CD4-positive, alpha-beta T cell (primary cell): ENCODE results near the gene EPHX1. TPM values are rescaled to one million over a fixed set of nuclear protein-coding genes. Genes with fewer than 3 reads are reported as not detected.

Source experiments
- ATAC-seq: fragments of 200-7000 bp; cut with Tn5 transposase; one replicate; pipeline ENCODE4 v1.10.0; 2022; ENCODE audit warnings: mild to moderate bottlenecking; ENCODE audit not compliant: poor library complexity
- CTCF ChIA-PET: fragments of 350-600 bp; sonication (Branson Sonifier 250); formaldehyde crosslinking; loops from one replicate; lab custom pipeline; 2021; ENCODE audit warnings: antibody characterized with exemption, inconsistent platforms; lab: Charles Lee
- POLR2A ChIA-PET: fragments of 350-600 bp; sonication (Branson Sonifier 250); formaldehyde crosslinking; loops from one replicate; lab custom pipeline; 2021; ENCODE audit warnings: antibody characterized with exemption, inconsistent platforms; lab: Charles Lee
- DNase-seq, 14 experiments: peaks; one replicate each; pipeline ENCODE4 v3.0.0-alpha.2; 2013 to 2020; ENCODE audit warnings: mixed read lengths in 2 of 14
- H3K27ac ChIP-seq, 2 donors: one replicate each; pipeline versions ENCODE4 v1.5.1 to v1.7.0; 2013; ENCODE audit warnings: low read length in 2 of 2, low read depth in 1 of 2, mild to moderate bottlenecking in 1 of 2
- H3K27me3 ChIP-seq, 2 experiments: 1 replicate in 1 of 2; 2 replicates in 1 of 2; pipeline versions ENCODE4 v1.6.1 to v1.7.0; 2013; ENCODE audit warnings: low read length in 2 of 2, control low read depth in 1 of 2, mild to moderate bottlenecking in 1 of 2, moderate library complexity in 1 of 2; ENCODE audit not compliant: insufficient read depth in 2 of 2, control insufficient read depth in 1 of 2
- H3K36me3 ChIP-seq: one replicate; pipeline ENCODE4 v1.6.1; 2013; ENCODE audit warnings: low read length, control low read depth; ENCODE audit not compliant: insufficient read depth
- H3K4me1 ChIP-seq: one replicate; pipeline ENCODE4 v1.6.1; 2013; ENCODE audit warnings: low read length, control low read depth; ENCODE audit not compliant: insufficient read depth
- H3K4me3 ChIP-seq: one replicate; pipeline ENCODE4 v1.5.1; 2013; ENCODE audit warnings: mild to moderate bottlenecking, low read length, moderate library complexity
- H3K9me3 ChIP-seq, 2 experiments: 1 replicate in 1 of 2; 2 replicates in 1 of 2; pipeline versions ENCODE4 v1.6.1 to v1.7.0; 2013; ENCODE audit warnings: low read length in 2 of 2, mild to moderate bottlenecking in 2 of 2, control low read depth in 1 of 2, moderate library complexity in 1 of 2; ENCODE audit not compliant: control insufficient read depth in 1 of 2, insufficient read depth in 1 of 2
- H3K27ac Mint-ChIP-seq: one replicate; pipeline ENCODE4 v1.8.0; 2020; ENCODE audit warnings: mixed read lengths
- H3K27me3 Mint-ChIP-seq: one replicate; pipeline ENCODE4 v1.8.0; 2021; ENCODE audit warnings: mixed read lengths
- H3K36me3 Mint-ChIP-seq: one replicate; pipeline ENCODE4 v1.8.0; 2021; ENCODE audit warnings: low read depth, mixed read lengths
- H3K4me1 Mint-ChIP-seq: one replicate; pipeline ENCODE4 v1.8.0; 2021; ENCODE audit warnings: low read depth, mixed read lengths
- H3K4me3 Mint-ChIP-seq: one replicate; pipeline ENCODE4 v1.8.0; 2020; ENCODE audit warnings: mild to moderate bottlenecking, mixed read lengths
- H3K9me3 Mint-ChIP-seq: one replicate; pipeline ENCODE4 v1.8.0; 2020; ENCODE audit warnings: mixed read lengths
- CTCF ChIP-seq: fragments of 200-600 bp; IDR thresholded peaks from one replicate; pipeline ENCODE4 v1.8.0; 2022; ENCODE audit warnings: antibody characterized with exemption, mild to moderate bottlenecking
- intact Hi-C, 2 experiments: fragments of 100-400 bp; cut with DNase I in 1 of 2; cut with micrococcal nuclease in 1 of 2; formaldehyde crosslinking; loops; one replicate each; pipeline versions ENCODE4 v1.15.1 to v1.9.0; 2023 to 2025; cut with DNase I, micrococcal nuclease
- total RNA-seq, 174 experiments: library from RNA in 2 of 174; stranded (reverse) in 2 of 174; gene quantifications; one replicate each; pipeline ENCODE4 v1.2.3 and lab custom pipeline; 2021 to 2026

The EPHX1 gene
- total RNA-seq, 2 experiments from 2014 or later, result 0.34 to 0.47 TPM

- intact Hi-C loops, result loop anchor here in 1 of 2 experiments (10.0 kb wide), 1 partner anchor 117 kb away; the partner anchor contains the start of gene SRP9
- TF ChIP-seq CTCF, result no peak
- ATAC-seq (no peak), DNase-seq (no peak)
- Mint-ChIP-seq H3K27ac (no peak overlapping the region), H3K4me3 (no peak overlapping the region), H3K27me3 (no peaks in the 10 kb centered on the region), H3K9me3 (no peaks in the 10 kb centered on the region), H3K4me1 (peaks cover 35% of the 10 kb centered on the region), H3K36me3 (no peaks in the 10 kb centered on the region)
- H3K9me3 ChIP-seq, result no peaks in the 10 kb centered on the region
- CTCF ChIA-PET, result no interaction called here
- H3K27me3 ChIP-seq, result no peaks in the 10 kb centered on the region
- no peak overlapping the region for H3K27ac ChIP-seq
- POLR2A ChIA-PET, result interaction anchor here (0.7 to 13.8 kb wide), 2 partner anchors 12 to 32 kb away, joined by 4 to 427 read pairs; partner anchors contain the start of genes PYCR2 and TMEM63A
- H3K4me1 ChIP-seq, result peaks cover 41% of the 10 kb centered on the region
- H3K4me3 ChIP-seq, result no peak overlapping the region
- H3K36me3 ChIP-seq, result no peaks in the 10 kb centered on the region
Measured at GRCh38 chr1:225891229-225891972, 81.5 kb downstream of the EPHX1 start.

- intact Hi-C loops, result loop anchor here in 1 of 2 experiments (10.0 kb wide), 1 partner anchor 118 kb away; the partner anchor contains the start of gene SRP9
- TF ChIP-seq CTCF, result no peak
- Mint-ChIP-seq H3K27me3 (no peaks in the 10 kb centered on the region), H3K4me3 (no peak overlapping the region), H3K36me3 (no peaks in the 10 kb centered on the region), H3K27ac (no peak overlapping the region), H3K9me3 (no peaks in the 10 kb centered on the region), H3K4me1 (peaks cover 44% of the 10 kb centered on the region)
- no peaks in the 10 kb centered on the region for H3K36me3 ChIP-seq
- no peaks in the 10 kb centered on the region for H3K27me3 ChIP-seq
- ChIA-PET CTCF (interaction anchor here (1.1 kb wide), 1 partner anchor 19 kb away, joined by 3 read pairs; no protein-coding TSS in a partner anchor), POLR2A (interaction anchor here (0.7 to 13.8 kb wide), 2 partner anchors 13 to 32 kb away, joined by 4 to 427 read pairs; partner anchors contain the start of genes PYCR2 and TMEM63A)
- H3K4me1 ChIP-seq, result peaks cover 50% of the 10 kb centered on the region
- H3K27ac ChIP-seq, result no peak overlapping the region
- ATAC-seq (no peak), DNase-seq (no peak)
- H3K9me3 ChIP-seq, result no peaks in the 10 kb centered on the region
- no peak overlapping the region for H3K4me3 ChIP-seq
Measured at GRCh38 chr1:225892307-225892706, 82.4 kb downstream of the EPHX1 start.

Other genes with a start within 250 kb of the EPHX1 start
- gene ENAH, start 157.0 kb upstream of the EPHX1 start, total RNA-seq, result not detected
- gene SRP9, start 32.3 kb upstream of the EPHX1 start, total RNA-seq, result 10 to 100 TPM; 63.7 to 69.8 TPM
- 100 to 1,000 TPM; 199 to 204 TPM for gene TMEM63A, start 72.3 kb downstream of the EPHX1 start, total RNA-seq
- gene LEFTY1, start 79.0 kb downstream of the EPHX1 start, total RNA-seq, result not detected
- 10 to 100 TPM; 24.1 to 26.2 TPM for gene PYCR2, start 114.1 kb downstream of the EPHX1 start, total RNA-seq
- not detected for gene LEFTY2, start 131.1 kb downstream of the EPHX1 start, total RNA-seq
- 10 to 100 TPM; 48.2 to 49.3 TPM for gene SDE2, start 189.2 kb downstream of the EPHX1 start, total RNA-seq